ENCODE results near the gene C15orf39.
"Not testable (repeated sequence)": the region's sequence is repeated elsewhere in the genome, so short reads cannot be mapped to it uniquely, and the experiment has no call there.

Gene C15orf39

DNA sequence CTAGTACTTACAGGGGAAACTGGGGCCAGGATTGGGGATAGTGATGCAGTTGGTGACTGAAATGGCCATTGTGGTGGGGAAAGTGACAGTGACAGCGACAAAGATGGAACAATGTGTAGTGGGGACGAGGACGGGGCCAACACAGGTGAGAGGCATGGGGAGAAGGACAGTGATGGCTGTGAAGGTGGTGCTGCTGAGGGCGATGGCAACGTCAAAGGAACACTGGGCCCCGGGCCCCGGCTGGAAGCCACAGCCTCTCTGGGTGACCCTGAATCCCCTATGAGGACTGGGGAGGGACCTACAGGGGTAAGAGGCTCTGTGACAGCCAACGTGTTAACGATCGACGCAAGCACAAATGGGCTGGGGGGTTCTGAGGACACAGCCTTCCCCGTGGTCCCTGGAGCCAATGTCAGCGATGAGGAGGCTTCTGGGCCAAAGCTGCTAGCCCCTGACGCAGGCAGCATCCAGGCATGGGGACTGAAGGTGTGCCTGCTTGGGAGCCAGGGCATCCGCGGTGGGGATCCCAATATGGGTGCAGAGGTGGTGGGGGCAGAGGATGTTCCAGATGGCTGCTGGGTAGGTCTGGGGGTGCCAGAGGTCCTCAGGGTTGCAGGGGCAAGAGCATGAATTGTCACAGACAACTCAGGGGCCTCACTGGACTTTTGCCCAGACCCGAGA lies 31.3 kb downstream of the C15orf39 start:
- no peak for FAIRE-seq

DNA sequence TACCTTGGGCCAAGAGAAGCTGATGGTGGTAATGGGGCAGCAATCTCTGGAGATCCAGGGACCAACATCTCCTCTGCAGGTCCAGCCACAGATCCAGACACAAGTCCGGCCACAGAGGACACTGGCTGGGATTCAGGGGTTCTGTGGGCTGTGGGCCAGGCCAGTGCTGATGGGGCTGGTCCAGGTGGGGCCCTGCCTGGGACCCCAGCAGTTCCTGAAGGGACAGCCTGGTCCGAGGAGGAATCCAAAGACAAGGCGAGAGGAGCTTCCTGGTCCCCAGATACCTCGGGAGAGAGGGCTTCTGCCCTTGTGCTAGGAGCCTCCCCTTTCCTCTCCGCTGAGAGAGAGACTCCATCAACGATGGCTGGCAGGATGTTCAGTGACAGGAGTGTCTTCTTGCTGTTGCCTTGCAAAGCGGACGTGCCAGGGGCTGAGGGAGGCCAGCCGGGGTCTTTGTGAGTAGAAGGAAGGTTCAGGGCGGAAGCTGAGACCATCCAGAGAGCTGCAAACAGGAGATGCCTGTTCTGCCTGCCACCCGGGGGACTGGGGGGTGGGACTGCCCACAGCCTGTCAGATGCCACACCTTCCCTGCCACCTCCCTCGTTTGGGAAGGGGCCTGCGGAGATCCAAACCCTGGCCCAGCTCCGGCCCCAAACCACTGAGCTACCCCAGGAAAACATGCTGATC lies 32.0 kb downstream of the C15orf39 start:
- FAIRE-seq, result no peak

DNA sequence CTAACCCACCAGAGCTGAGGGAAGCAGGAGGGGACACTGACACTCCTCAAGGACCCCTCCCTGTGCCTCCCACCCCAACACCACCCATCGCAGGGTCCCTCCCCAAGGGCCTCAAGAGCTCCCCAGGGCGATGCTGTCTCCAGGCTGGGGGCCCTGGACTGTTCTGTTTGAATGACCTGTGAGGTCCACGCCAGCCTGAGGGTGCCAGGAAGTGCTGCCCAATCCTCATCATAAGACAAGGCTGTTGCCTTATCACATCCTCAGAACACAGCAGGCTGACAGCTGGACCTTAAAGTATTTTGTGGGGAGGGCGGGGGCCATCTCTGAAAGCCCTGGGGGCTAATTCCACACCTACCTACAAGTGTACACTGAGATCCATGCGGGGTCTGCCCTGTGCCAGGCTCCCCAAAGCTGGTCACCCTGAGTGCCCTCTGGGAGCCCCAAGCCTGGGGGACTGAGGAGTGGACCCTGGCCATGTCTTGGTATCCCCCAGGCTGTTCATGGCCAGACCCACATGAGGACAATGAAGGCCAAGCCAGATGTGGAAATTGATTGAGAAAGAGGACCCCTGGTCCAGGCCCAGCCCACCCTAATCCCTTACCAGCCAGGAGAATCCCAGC lies 32.6 kb downstream of the C15orf39 start:
- no peak for FAIRE-seq

DNA sequence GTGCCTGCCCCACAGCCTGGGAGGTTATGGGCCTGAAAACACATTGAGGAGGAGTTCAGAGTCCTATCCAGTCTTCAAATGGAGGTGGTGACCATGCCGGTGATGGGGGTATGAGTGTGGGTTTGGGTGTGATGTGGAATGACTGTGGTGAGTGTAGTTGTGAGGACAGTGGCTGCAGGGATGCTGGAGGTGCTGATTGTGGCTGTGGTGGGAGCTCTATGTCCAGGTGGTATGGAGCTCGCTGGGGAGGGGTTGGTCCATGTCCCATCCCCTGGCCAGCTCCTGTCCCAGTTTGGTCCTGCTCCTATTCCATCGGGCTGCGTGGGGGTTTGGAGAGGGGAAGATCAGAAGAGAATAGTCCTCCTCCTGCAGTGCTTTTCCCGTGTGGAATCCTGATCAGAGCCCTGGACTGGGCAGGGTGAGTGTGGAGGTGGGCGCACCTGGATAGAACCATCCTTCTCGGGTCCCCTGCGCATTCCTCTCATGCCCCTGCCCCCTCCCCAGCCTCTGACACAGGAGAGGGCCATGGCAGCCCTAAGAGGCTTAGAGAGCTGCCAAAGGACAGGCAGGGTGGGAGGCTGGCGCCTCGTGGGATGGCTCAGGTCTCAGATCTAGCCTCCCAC lies 33.5 kb downstream of the C15orf39 start:
- FAIRE-seq, result no peak

DNA sequence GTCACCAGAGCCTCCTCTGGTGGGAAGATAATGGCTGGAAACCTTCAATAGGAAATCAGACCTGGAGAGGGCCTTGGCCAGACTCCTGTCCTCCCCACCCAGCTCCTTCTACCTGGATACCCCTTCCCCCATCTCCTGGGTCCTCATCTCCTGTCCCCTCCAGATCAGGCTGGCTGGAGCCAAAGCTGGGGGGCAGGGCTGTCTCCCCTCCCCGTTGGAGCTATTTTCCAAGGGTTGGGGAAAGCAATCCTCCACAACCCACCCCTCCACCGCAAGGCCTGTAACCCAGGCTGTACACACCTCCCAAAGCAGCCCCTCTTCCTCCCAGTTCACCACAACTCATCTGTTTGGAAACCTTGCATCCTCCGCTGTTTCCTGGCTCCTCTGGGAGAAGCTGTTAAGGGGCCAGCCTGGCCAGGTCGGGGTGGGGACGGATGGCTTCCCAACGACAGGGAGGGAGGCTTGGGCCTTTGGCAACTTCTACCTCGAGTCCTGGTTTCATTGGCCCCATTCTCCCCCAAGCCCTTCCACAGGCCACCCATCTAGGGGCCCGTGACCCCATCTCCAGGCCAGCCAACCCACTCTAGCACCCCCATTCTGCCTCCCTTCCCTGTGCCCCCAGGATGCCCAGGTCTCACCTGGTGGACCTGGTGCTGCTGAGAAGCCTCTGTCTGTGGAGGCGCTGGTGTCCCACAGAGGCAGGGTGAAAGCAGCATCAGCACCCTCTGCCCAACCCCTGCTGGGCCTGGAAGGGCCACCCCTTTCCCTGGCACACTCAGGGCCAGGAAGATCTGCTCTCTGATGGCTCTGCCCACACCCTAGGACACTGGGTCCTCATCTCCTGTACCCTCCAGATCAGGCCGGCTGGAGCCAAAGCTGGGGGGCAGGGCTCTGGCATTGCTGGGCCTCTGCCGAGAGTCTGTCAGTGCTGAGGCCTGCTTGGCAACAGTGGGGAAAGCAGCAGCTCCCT lies 34.4 kb downstream of the C15orf39 start:
- no peak for FAIRE-seq

DNA sequence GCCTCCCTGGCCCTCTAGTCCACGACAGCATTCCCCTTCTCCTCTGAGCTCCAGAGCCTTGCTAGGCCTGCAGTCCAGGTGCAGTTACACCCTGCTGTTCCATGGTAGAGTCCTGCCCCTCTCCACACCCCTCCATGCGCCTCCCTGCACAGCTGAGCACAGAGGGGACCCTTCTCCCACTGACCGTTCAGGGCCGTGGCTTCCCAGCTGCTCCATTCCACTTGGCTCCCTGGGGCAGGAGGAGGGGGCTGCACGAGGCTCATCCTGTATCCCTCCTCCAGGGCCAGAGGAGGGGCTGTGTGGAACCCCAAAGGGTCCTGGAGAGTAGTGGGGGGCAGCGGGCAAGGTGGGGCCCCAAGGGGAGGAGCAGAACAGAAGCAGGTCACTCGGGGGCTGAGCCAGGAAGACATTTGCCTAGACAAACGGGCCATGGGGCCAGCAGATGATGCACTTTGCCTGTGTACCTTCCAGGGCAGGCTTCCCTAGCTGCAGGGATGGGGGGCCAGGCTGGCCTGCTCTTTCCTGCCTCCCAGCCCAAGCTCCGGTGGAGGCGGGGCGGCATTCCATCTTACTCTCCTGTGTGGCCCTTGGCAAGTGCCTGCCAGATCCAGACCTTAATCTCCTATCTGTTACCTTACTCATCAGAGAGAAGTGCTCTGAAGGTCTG lies 35.8 kb downstream of the C15orf39 start:
- FAIRE-seq, result no peak

DNA sequence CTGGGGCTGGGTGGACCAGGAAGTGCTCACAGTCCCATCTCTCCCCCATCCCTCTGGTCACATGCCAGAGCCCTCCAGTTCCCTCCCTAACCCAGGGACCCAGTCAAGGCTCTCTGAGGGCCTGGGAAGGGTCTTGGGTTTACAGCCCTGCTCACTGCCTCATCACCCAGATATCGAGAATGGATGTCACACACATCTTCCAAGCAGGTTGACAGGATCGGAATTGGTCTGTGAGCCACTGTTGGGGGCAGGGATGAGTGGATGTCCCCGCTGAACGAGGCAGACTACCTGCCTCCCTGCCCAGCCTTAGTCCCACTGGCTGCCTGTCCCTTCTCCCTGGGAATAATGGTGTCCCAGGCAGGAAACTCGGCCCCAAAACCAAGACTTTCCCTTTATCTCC lies 36.5 kb downstream of the C15orf39 start:
- no peak for FAIRE-seq

DNA sequence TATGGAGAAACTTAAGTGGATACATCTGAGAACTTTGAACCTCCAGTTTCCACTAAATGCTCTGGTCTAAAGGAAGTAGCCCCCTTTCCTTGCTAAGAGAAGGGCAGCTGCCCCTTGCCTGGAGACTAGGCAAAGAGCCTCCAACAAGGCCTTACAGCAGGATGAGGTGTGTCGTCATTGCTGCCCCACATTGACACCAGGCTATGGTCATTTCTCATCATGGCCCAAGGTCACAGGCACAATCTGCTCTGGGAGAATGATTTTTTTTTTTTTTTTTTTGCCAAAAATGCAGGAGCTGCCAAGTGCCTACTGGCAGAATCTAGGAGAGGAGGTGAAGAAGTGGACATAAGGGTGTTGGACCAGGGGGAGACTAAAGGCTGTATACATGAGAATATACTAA lies 44.1 kb downstream of the C15orf39 start:
- not testable (repeated sequence) for FAIRE-seq

GRCh38 chr15:75248991-75249390 lies 47.3 kb downstream of the C15orf39 start:
- FAIRE-seq, result not testable (repeated sequence)

- FAIRE-seq, result no peak
Observed at GRCh38 chr15:75249726-75250125, 48.0 kb downstream of the C15orf39 start.

DNA sequence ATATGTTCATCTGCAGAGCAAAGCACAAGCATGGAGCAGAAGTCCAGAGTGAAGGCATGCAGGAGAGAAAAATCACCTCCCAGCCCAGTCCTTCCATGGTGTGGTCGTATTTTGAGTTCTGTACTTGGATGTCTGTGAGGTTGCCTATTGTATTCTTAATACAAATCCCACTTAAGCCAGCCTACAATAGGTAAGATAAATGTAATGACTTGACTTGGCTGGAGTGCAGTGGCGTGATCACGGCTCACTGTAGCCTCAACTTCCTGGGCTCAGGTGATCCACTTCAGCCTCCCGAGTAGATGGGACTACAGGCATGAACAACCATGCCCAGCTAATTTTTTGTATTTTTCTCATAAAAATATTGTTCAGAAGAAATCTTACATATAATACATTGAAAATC lies 49.7 kb downstream of the C15orf39 start:
- FAIRE-seq, result not testable (repeated sequence)

DNA sequence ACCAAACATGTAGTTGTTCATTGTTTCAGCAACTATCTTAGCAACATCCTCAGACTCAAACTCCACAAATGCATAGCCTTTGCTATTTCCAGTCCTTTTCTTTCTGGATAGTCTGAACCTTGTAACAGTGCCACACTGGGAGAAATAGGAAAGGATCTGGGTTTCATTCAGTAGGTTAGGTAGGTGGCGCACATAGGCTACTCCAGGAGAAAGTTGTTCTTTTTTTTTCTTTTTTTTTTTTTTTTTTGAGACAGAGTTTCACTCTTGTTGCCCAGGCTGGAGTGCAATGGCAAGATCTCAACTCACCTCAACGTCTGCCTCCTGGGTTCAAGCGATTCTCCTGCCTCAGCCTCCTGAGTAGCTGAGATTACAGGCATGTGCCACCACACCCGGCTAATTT lies 50.6 kb downstream of the C15orf39 start:
- FAIRE-seq, result not testable (repeated sequence)

DNA sequence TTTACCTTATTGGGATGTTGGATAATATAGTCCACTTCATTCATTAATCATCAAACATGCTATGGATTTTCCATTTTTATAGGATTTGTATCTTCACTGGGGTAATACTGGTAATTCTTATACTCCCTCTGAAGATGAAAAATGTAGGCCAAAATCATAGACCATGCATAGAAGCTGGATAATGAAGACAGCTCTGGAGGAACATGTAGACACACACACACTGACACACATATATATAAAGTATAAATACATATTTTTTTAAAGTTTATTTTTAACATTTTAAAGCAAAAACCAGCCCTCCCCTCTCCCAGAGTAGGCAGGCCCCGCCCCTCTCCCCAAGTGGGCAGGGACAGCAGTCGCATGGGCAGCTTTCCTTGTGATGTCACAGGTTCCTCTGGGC lies 56.4 kb downstream of the C15orf39 start, which contains the start of gene GOLGA6C:
Gene GOLGA6C (plus strand): TSS at position 301 of the 400 bp plus-strand sequence. CDS start 265 bp downstream, outside the sequence.
- FAIRE-seq, result not testable (repeated sequence)

DNA sequence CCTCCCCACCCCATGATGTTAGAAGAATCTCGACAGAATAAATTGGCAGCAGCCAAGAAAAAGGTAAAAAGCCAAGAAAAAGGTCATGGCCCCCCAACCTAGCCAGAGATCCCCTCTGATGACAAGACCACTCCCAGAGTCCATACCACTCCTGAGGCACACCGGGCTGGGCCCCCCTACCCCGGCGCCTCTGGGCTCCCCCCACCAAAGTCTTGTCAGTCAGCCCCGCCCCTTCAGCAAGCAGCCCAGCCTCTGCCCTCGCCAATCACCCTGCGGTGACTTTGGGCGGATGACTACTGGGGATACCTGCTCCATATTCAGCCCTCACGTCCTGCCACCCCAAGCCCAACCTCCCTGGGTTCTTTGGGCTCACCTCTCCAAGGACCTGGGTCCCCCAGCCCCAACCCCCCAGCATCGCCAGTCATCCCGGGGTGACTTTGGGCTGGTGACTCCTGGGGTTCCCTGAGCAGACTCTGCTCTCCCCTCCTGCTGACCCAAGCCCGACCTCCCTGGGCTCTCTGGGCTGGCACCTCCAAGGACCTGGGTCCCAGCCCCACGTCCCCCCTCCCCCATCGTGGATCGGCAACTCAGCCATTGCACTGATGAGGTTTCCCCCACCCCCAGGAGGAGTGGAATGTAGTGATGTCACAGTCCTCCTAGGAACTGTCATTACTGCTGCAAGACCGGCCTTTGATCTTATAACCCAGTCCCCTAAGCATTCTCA lies 57.1 kb downstream of the C15orf39 start:
- not testable (repeated sequence) for FAIRE-seq

DNA sequence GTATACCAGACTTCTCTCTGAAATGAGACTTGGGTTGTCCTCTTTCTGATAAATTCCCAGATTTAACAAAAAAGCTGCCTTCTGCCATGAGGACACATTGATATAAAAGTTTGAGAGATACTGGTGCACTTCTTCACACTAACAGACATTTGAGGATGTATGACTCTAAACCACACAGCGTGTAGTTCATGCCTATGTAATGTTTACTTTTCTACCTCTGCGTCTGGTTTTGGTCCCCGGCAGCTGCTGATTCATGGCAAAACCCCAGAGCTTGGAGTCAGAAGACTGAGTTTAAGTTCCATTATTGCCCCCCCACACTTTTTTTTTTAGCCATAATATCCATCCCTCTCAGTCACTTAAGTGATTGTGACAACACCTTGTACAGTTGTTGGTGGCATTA lies 58.2 kb downstream of the C15orf39 start:
- not testable (repeated sequence) for FAIRE-seq
